Liver (tissue), 9 donors: Measurements from ENCODE around the gene FDX1. TPM values are rescaled to one million over a fixed set of nuclear protein-coding genes. Genes with fewer than 3 reads are reported as not detected.
A peak's percentile ranks its signal among the peaks of the same experiment; 100 is the strongest.

Experiments used
- DNase-seq: peaks from one replicate; pipeline ENCODE4 v3.0.0-alpha.2; 2017; ENCODE audit warnings: low spot score
- H3K27ac ChIP-seq, 2 donors: one replicate each; pipeline ENCODE4 v1.7.0; 2013; ENCODE audit warnings: inconsistent platforms in 2 of 2, low read length in 2 of 2, control low read depth in 1 of 2, low read depth in 1 of 2, mild to moderate bottlenecking in 1 of 2
- H3K27me3 ChIP-seq, 4 donors: one replicate each; pipeline versions ENCODE4 v1.6.1 to v1.7.0; 2013; ENCODE audit warnings: low read length in 3 of 4, inconsistent platforms in 1 of 4, mild to moderate bottlenecking in 1 of 4, moderate library complexity in 1 of 4; ENCODE audit not compliant: control insufficient read depth in 4 of 4, insufficient read depth in 4 of 4
- H3K36me3 ChIP-seq, 4 donors: one replicate each; pipeline versions ENCODE4 v1.6.1 to v1.7.0; 2013; ENCODE audit warnings: low read length in 3 of 4, mild to moderate bottlenecking in 3 of 4, low read depth in 1 of 4, moderate library complexity in 1 of 4; ENCODE audit not compliant: control insufficient read depth in 4 of 4, insufficient read depth in 3 of 4
- H3K4me1 ChIP-seq, 4 donors: one replicate each; pipeline versions ENCODE4 v1.6.1 to v1.7.0; 2013; ENCODE audit warnings: low read length in 3 of 4, mild to moderate bottlenecking in 3 of 4, moderate library complexity in 1 of 4; ENCODE audit not compliant: control insufficient read depth in 4 of 4, insufficient read depth in 4 of 4
- H3K4me3 ChIP-seq, 3 donors: one replicate each; pipeline versions ENCODE4 v1.6.1 to v1.7.0; 2013; ENCODE audit warnings: low read length in 3 of 3, control low read depth in 1 of 3, low read depth in 1 of 3, mild to moderate bottlenecking in 1 of 3
- H3K9ac ChIP-seq, 2 donors: one replicate each; pipeline ENCODE4 v1.7.0; 2013; ENCODE audit warnings: low read length in 2 of 2, mild to moderate bottlenecking in 2 of 2, moderate library complexity in 2 of 2, control low read depth in 1 of 2, low read depth in 1 of 2
- H3K9me3 ChIP-seq, 4 donors: one replicate each; pipeline versions ENCODE4 v1.6.1 to v1.7.0; 2013; ENCODE audit warnings: low read length in 3 of 4; ENCODE audit not compliant: control insufficient read depth in 4 of 4
- ATF3 ChIP-seq: IDR thresholded peaks from 2 replicates; pipeline ENCODE4 v1.6.1; 2016; ENCODE audit warnings: antibody characterized with exemption
- FOXA1 ChIP-seq: IDR thresholded peaks from 2 replicates; pipeline ENCODE4 v1.6.1; 2016; ENCODE audit warnings: antibody characterized with exemption
- GABPA ChIP-seq, 2 donors: IDR thresholded peaks in 1 of 2; conservative IDR thresholded peaks in 1 of 2; 2 replicates each; pipeline ENCODE4 v1.6.1; 2016; ENCODE audit warnings: antibody characterized with exemption in 2 of 2, mild to moderate bottlenecking in 1 of 2, moderate library complexity in 1 of 2
- HNF4A ChIP-seq, 2 donors: conservative IDR thresholded peaks; 2 replicates each; pipeline ENCODE4 v1.6.1; 2016; ENCODE audit warnings: antibody characterized with exemption in 2 of 2, mild to moderate bottlenecking in 2 of 2
- JUND ChIP-seq, 2 donors: IDR thresholded peaks; 2 replicates each; pipeline ENCODE4 v1.6.1; 2016; ENCODE audit warnings: antibody characterized with exemption in 2 of 2
- MAX ChIP-seq: IDR thresholded peaks from 2 replicates; pipeline ENCODE4 v1.6.1; 2016; ENCODE audit warnings: antibody characterized with exemption
- NR2F2 ChIP-seq: IDR thresholded peaks from 2 replicates; pipeline ENCODE4 v1.6.1; 2016; ENCODE audit warnings: antibody characterized with exemption
- RAD21 ChIP-seq, 2 donors: IDR thresholded peaks; 2 replicates each; pipeline ENCODE4 v1.6.1; 2016; ENCODE audit warnings: antibody characterized with exemption in 2 of 2, mild to moderate bottlenecking in 2 of 2
- REST ChIP-seq: IDR thresholded peaks from 2 replicates; pipeline ENCODE4 v1.6.1; 2016; ENCODE audit warnings: antibody characterized with exemption, mild to moderate bottlenecking
- RXRA ChIP-seq, 2 donors: IDR thresholded peaks; 2 replicates each; pipeline ENCODE4 v1.6.1; 2017 to 2018; ENCODE audit warnings: antibody characterized with exemption in 2 of 2, mild to moderate bottlenecking in 1 of 2
- SP1 ChIP-seq: IDR thresholded peaks from 2 replicates; pipeline ENCODE4 v1.6.1; 2018; ENCODE audit warnings: antibody characterized with exemption, mild to moderate bottlenecking
- TAF1 ChIP-seq: conservative IDR thresholded peaks from 2 replicates; pipeline ENCODE4 v1.6.1; 2016; ENCODE audit warnings: antibody characterized with exemption, mild to moderate bottlenecking
- YY1 ChIP-seq: IDR thresholded peaks from 2 replicates; pipeline ENCODE4 v1.6.1; 2016; ENCODE audit warnings: antibody characterized with exemption, mild to moderate bottlenecking
- ZBTB33 ChIP-seq: IDR thresholded peaks from 2 replicates; pipeline ENCODE4 v1.6.1; 2016; ENCODE audit warnings: antibody characterized with exemption
- WGBS: extraction: QIAGEN DNeasy Blood & Tissue Kit; methylation state at CpG from one replicate; pipeline ENCODE4 v1.1.7; 2013; 5-methylcytosine and 5-hydroxymethylcytosine counted together
- polyA plus RNA-seq, 2 donors: library from polyadenylated mRNA; stranded (reverse) in 1 of 2; unstranded in 1 of 2; fragments of 200-250 nt in 1 of 2; fragments of >200 nt in 1 of 2; fragmentation: Nextera tagmentation in 1 of 2; extraction: Ambion mirVana in 1 of 2; gene quantifications; one replicate each; pipeline versions ENCODE4 v1.2.1 to v1.2.3, GENCODE V29; 2013 to 2015
- total RNA-seq, 2 donors: library from RNA; depleted of rRNA; stranded (reverse); fragments of >200 nt; gene quantifications; one replicate each; pipeline ENCODE4 v1.2.3, GENCODE V29; 2014
- donor health status: healthy.
- donor health status: healthy.
- donor health status: healthy.
- donor health status: healthy.
- donor health status: healthy.

FDX1 gene
- total and polyA plus RNA-seq, 4 donors = 6.8 to 28.8 (median 17.1) TPM

GRCh38 chr11:110431051-110431672 lies 1.4 kb downstream of the FDX1 start:
- 14% methylated on average over 7 of the region's 7 CpGs for WGBS
- Histone ChIP-seq H3K4me3 (peak overlapping the region; percentile 51 to 80 (median 79)), H3K27me3 (no peaks in the 10 kb centered on the region), H3K27ac (peak overlapping the region; percentile 94 to 98), H3K4me1 (peaks cover 7 to 49% (median 43%) of the 10 kb centered on the region in 4 donors), H3K9me3 (no peaks in the 10 kb centered on the region), H3K9ac (peak overlapping the region; percentile 63 to 91), H3K36me3 (no peaks in the 10 kb centered on the region)
- TF ChIP-seq ATF3 = no peak
- no peak for TF ChIP-seq TAF1
- no peak for TF ChIP-seq RAD21 (IDR thresholded peaks at IDR 0.05)
- TF ChIP-seq YY1 = peak; percentile 18
- no peak for DNase-seq

GRCh38 chr11:110431674-110432073 lies 1.9 kb downstream of the FDX1 start:
- DNase-seq = no peak
- H3K4me1 ChIP-seq = peaks cover 7 to 50% (median 45%) of the 10 kb centered on the region in 4 donors
- no peaks in the 10 kb centered on the region for H3K27me3 ChIP-seq
- H3K9me3 ChIP-seq = no peaks in the 10 kb centered on the region
- no peaks in the 10 kb centered on the region for H3K36me3 ChIP-seq
- H3K4me3 ChIP-seq = peak overlapping the region in 2 of 3 donors; percentile 79 to 80
- whole genome bisulfite sequencing = 38% methylated on average over 4 of the region's 4 CpGs
- TF ChIP-seq REST (no peak), NR2F2 (no peak), SP1 (no peak), ZBTB33 (no peak), JUND (IDR thresholded peaks at IDR 0.05) (no peak), RXRA (IDR thresholded peaks at IDR 0.05) (no peak), HNF4A (conservative IDR thresholded peaks at IDR 0.05) (no peak), GABPA (IDR thresholded peaks at IDR 0.05 in 1 of 2, conservative IDR thresholded peaks at IDR 0.05 in 1 of 2) (no peak), TAF1 (no peak), ATF3 (no peak), FOXA1 (no peak), MAX (no peak)
- peak overlapping the region in 1 of 2 donors; percentile 91 for H3K9ac ChIP-seq
- peak overlapping the region in 1 of 2 donors; percentile 98 for H3K27ac ChIP-seq
